CD14-positive monocyte (primary cell): ENCODE data around the gene MRS2. TPM values are rescaled to one million over a fixed set of nuclear protein-coding genes. Genes with fewer than 3 reads are reported as not detected.

Source experiments
- DNase-seq, 3 donors: peaks; one replicate each; pipeline ENCODE4 v3.0.0-alpha.2; 2011 to 2022
- H2AFZ ChIP-seq: 2 replicates; pipeline ENCODE4 v1.6.0; 2012; ENCODE audit warnings: mild to moderate bottlenecking, low read depth, low read length, inconsistent platforms; ENCODE audit not compliant: insufficient read depth, poor library complexity, severe bottlenecking
- H3K27ac ChIP-seq, 2 donors: 1 replicate in 1 of 2; 2 replicates in 1 of 2; pipeline ENCODE4 v1.5.1; 2012 to 2013; ENCODE audit warnings: low read length in 2 of 2, control low read depth in 1 of 2, inconsistent platforms in 1 of 2, low read depth in 1 of 2, mild to moderate bottlenecking in 1 of 2
- H3K27me3 ChIP-seq, 2 donors: one replicate each; pipeline versions ENCODE4 v1.6.0 to v1.6.1; 2011 to 2013; ENCODE audit warnings: low read length in 2 of 2; ENCODE audit not compliant: control insufficient read depth in 2 of 2, insufficient read depth in 2 of 2
- H3K36me3 ChIP-seq, 2 donors: replicated peaks in 1 of 2; 1 replicate in 1 of 2; 2 replicates in 1 of 2; pipeline versions ENCODE4 v1.5.1 to v1.6.1; 2012 to 2013; ENCODE audit warnings: low read length in 2 of 2, control low read depth in 1 of 2, inconsistent platforms in 1 of 2, mild to moderate bottlenecking in 1 of 2; ENCODE audit not compliant: insufficient read depth in 2 of 2, control insufficient read depth in 1 of 2
- H3K4me1 ChIP-seq, 2 donors: 1 replicate in 1 of 2; 2 replicates in 1 of 2; pipeline versions ENCODE4 v1.5.1 to v1.6.1; 2012 to 2013; ENCODE audit warnings: low read length in 2 of 2, control low read depth in 1 of 2, inconsistent platforms in 1 of 2, mild to moderate bottlenecking in 1 of 2, moderate library complexity in 1 of 2; ENCODE audit not compliant: insufficient read depth in 2 of 2, control insufficient read depth in 1 of 2
- H3K4me2 ChIP-seq: replicated peaks from 2 replicates; pipeline ENCODE3; 2012; ENCODE audit warnings: low read length, moderate library complexity, mild to moderate bottlenecking; ENCODE audit not compliant: poor library complexity, severe bottlenecking; ENCODE audit errors: extremely low read depth
- H3K4me3 ChIP-seq, 3 experiments: fragments of 200-600 bp in 1 of 3; sonication (generic) in 1 of 3; replicated peaks in 1 of 3; 1 replicate in 2 of 3; 2 replicates in 1 of 3; pipeline ENCODE4 v1.5.1; 2011 to 2013; ENCODE audit warnings: low read length in 3 of 3, mild to moderate bottlenecking in 3 of 3, control low read depth in 2 of 3, low read depth in 2 of 3, inconsistent platforms in 1 of 3, moderate library complexity in 1 of 3
- H3K79me2 ChIP-seq: 2 replicates; pipeline ENCODE4 v1.6.0; 2012; ENCODE audit warnings: mild to moderate bottlenecking, control low read depth, inconsistent platforms, low read length, moderate library complexity; ENCODE audit not compliant: insufficient read depth
- H3K9ac ChIP-seq: 2 replicates; pipeline ENCODE4 v1.6.0; 2017; ENCODE audit warnings: low read length, mild to moderate bottlenecking; ENCODE audit not compliant: insufficient read depth, poor library complexity, severe bottlenecking
- H3K9me3 ChIP-seq, 2 donors: replicated peaks in 1 of 2; 1 replicate in 1 of 2; 2 replicates in 1 of 2; pipeline versions ENCODE4 v1.5.1 to v1.6.1; 2012 to 2013; ENCODE audit warnings: low read length in 2 of 2, control low read depth in 1 of 2; ENCODE audit not compliant: control insufficient read depth in 1 of 2, insufficient read depth in 1 of 2
- H4K20me1 ChIP-seq: 2 replicates; pipeline ENCODE4 v1.6.0; 2012; ENCODE audit warnings: mild to moderate bottlenecking, low read length, control low read depth, moderate library complexity; ENCODE audit not compliant: insufficient read depth
- H3K27ac Mint-ChIP-seq, 7 donors: one replicate each; pipeline ENCODE4 v1.8.0; 2020; ENCODE audit warnings: mild to moderate bottlenecking in 7 of 7, mixed read lengths in 7 of 7, moderate library complexity in 6 of 7, inconsistent platforms in 2 of 7
- H3K27me3 Mint-ChIP-seq, 3 donors: one replicate each; pipeline ENCODE4 v1.8.0; 2021 to 2022; ENCODE audit warnings: low read depth in 3 of 3, mild to moderate bottlenecking in 3 of 3, mixed read lengths in 3 of 3, moderate library complexity in 3 of 3, inconsistent platforms in 1 of 3
- H3K36me3 Mint-ChIP-seq, 2 donors: one replicate each; pipeline ENCODE4 v1.8.0; 2020; ENCODE audit warnings: mixed read lengths in 2 of 2, inconsistent platforms in 1 of 2, mild to moderate bottlenecking in 1 of 2
- H3K4me1 Mint-ChIP-seq: one replicate; pipeline ENCODE4 v1.8.0; 2020; ENCODE audit warnings: mild to moderate bottlenecking, mixed read lengths
- H3K4me3 Mint-ChIP-seq, 2 donors: one replicate each; pipeline ENCODE4 v1.8.0; 2020; ENCODE audit warnings: mild to moderate bottlenecking in 2 of 2, mixed read lengths in 2 of 2, moderate library complexity in 1 of 2
- H3K9me3 Mint-ChIP-seq, 7 donors: one replicate each; pipeline ENCODE4 v1.8.0; 2020 to 2022; ENCODE audit warnings: mixed read lengths in 7 of 7, mild to moderate bottlenecking in 6 of 7, moderate library complexity in 6 of 7, inconsistent platforms in 2 of 7
- WGBS: methylation state at CpG from one replicate; pipeline ENCODE4 v1.1.5; 2013; ENCODE audit warnings: missing lambda C conversion rate; ENCODE audit not compliant: insufficient coverage; 5-methylcytosine and 5-hydroxymethylcytosine counted together
- intact Hi-C, 2 donors: fragments of 100-400 bp; cut with micrococcal nuclease; formaldehyde crosslinking; loops; one replicate each; pipeline versions ENCODE4 v1.15.0 to v1.15.1; 2023
- polyA plus RNA-seq, 3 donors: library from polyadenylated mRNA; depleted of rRNA in 1 of 3; unstranded in 2 of 3; stranded (reverse) in 1 of 3; fragments of 300-500 nt in 2 of 3; fragments of >200 nt in 1 of 3; fragmentation: Illumina TruSeq in 2 of 3; gene quantifications; 1 replicate in 2 of 3; 2 replicates in 1 of 3; pipeline ENCODE4 v1.2.3, GENCODE V29; 2012 to 2021
- TF ChIP-seq, protein P1 (sequence below): fragments of 200-600 bp; IDR thresholded peaks from one replicate; pipeline ENCODE4 v1.8.0; 2022; ENCODE audit warnings: antibody characterized with exemption, mild to moderate bottlenecking

Gene MRS2
- polyA plus RNA-seq, 3 donors, result 8.6 to 21.0 (median 19.3) TPM

DNA sequence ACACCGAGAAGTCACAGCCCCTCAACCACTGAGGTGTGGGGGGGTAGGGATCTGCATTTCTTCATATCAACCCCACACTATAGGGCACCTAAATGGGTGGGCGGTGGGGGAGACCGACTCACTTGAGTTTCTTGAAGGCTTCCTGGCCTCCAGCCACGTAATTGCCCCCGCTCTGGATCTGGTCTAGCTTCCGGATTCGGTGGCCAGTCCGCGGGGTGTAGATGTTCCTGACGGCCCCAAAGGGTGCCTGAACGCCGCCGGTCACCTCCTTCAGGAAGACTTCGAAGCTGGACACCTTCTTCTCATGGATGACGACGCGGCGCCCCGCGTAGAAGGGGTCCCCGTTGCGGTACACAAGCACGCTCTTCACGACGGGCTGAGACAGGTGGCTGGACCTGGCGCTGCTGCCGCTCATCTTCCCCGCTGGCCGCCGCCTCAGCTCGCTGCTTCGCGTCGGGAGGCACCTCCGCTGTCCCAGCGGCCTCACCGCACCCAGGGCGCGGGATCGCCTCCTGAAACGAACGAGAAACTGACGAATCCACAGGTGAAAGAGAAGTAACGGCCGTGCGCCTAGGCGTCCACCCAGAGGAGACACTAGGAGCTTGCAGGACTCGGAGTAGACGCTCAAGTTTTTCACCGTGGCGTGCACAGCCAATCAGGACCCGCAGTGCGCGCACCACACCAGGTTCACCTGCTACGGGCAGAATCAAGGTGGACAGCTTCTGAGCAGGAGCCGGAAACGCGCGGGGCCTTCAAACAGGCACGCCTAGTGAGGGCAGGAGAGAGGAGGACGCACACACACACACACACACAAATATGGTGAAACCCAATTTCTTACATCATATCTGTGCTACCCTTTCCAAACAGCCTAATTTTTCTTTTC is 45.2 kb upstream of the MRS2 start, which contains the start of gene DCDC2:
Gene DCDC2, minus strand, starts transcription at position 724 of the 883 bp plus-strand sequence. Its CDS starts 309 bp downstream, at position 415.
- Mint-ChIP-seq H3K4me1 (peaks cover 17% of the 10 kb centered on the region), H3K36me3 (no peaks in the 10 kb centered on the region), H3K27me3 (peaks cover 30 to 45% (median 32%) of the 10 kb centered on the region in 3 donors), H3K9me3 (peaks cover 0 to 5% (median 0%) of the 10 kb centered on the region in 7 donors), H3K4me3 (peak within 1 kb of the TSS; percentile 66 to 86), H3K27ac (no peak within 1 kb of the TSS)
- Histone ChIP-seq H3K4me2 (peak within 1 kb of the TSS; percentile 56), H3K27ac (no peak within 1 kb of the TSS), H3K4me3 (peak within 1 kb of the TSS in 1 of 3 experiments; percentile 58), H4K20me1 (no peaks in the 10 kb centered on the region), H3K9ac (no peak within 1 kb of the TSS), H3K36me3 (no peaks in the 10 kb centered on the region), H3K4me1 (peaks cover 16 to 19% of the 10 kb centered on the region in 2 donors), H3K79me2 (no peaks in the 10 kb centered on the region), H3K9me3 (peaks cover 0 to 11% of the 10 kb centered on the region in 2 donors), H2AFZ (peak within 1 kb of the TSS; percentile 59), H3K27me3 (peaks cover 21 to 48% of the 10 kb centered on the region in 2 donors)
- WGBS, result 12% methylated on average over 55 of the region's 61 CpGs
- DNase-seq, result peak in 2 of 3 donors; percentile 0 to 5
- intact Hi-C loops, result no loop called here
- TF ChIP-seq, protein P1, sequence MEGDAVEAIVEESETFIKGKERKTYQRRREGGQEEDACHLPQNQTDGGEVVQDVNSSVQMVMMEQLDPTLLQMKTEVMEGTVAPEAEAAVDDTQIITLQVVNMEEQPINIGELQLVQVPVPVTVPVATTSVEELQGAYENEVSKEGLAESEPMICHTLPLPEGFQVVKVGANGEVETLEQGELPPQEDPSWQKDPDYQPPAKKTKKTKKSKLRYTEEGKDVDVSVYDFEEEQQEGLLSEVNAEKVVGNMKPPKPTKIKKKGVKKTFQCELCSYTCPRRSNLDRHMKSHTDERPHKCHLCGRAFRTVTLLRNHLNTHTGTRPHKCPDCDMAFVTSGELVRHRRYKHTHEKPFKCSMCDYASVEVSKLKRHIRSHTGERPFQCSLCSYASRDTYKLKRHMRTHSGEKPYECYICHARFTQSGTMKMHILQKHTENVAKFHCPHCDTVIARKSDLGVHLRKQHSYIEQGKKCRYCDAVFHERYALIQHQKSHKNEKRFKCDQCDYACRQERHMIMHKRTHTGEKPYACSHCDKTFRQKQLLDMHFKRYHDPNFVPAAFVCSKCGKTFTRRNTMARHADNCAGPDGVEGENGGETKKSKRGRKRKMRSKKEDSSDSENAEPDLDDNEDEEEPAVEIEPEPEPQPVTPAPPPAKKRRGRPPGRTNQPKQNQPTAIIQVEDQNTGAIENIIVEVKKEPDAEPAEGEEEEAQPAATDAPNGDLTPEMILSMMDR, result no peak

GRCh38 chr6:24358219-24358821 is 44.4 kb upstream of the MRS2 start:
- H3K4me1 ChIP-seq, result peaks cover 16 to 19% of the 10 kb centered on the region in 2 donors
- H3K9me3 ChIP-seq, result peaks cover 0 to 11% of the 10 kb centered on the region in 2 donors
- no peaks in the 10 kb centered on the region for H4K20me1 ChIP-seq
- Mint-ChIP-seq H3K4me3 (peak overlapping the region in 1 of 2 donors; percentile 86), H3K9me3 (peaks cover 0 to 5% (median 0%) of the 10 kb centered on the region in 7 donors), H3K27ac (no peak overlapping the region), H3K4me1 (peaks cover 17% of the 10 kb centered on the region), H3K27me3 (peaks cover 32 to 48% (median 32%) of the 10 kb centered on the region in 3 donors), H3K36me3 (no peaks in the 10 kb centered on the region)
- no peaks in the 10 kb centered on the region for H3K79me2 ChIP-seq
- no peak overlapping the region for H3K9ac ChIP-seq
- H3K4me3 ChIP-seq, result peak overlapping the region in 1 of 3 experiments; percentile 58
- TF ChIP-seq, protein P1, result no peak
- H2AFZ ChIP-seq, result no peak overlapping the region
- 20% methylated on average over 3 of the region's 12 CpGs for WGBS
- peak overlapping the region; percentile 56 for H3K4me2 ChIP-seq
- H3K27ac ChIP-seq, result no peak overlapping the region
- no peak for DNase-seq
- intact Hi-C loops, result no loop called here
- H3K36me3 ChIP-seq, result no peaks in the 10 kb centered on the region
- H3K27me3 ChIP-seq, result peaks cover 22 to 48% of the 10 kb centered on the region in 2 donors
